OCI-LY3 (cell line): ENCODE data around the gene BFSP1.

Source experiments
- H2AFZ ChIP-seq: fragments of 200-600, 300-600 bp; shearing (Covaris generic); 2 replicates; pipeline ENCODE4 v1.6.0; 2014; ENCODE audit warnings: antibody characterized with exemption, low read depth, low read length
- H3K27ac ChIP-seq: fragments of 200-600, 300-600 bp; sonication (generic); 2 replicates; pipeline ENCODE4 v1.5.1; 2014; ENCODE audit warnings: mild to moderate bottlenecking, low read length, moderate library complexity, mixed read lengths
- H3K27me3 ChIP-seq: fragments of 200-600, 300-600 bp; sonication (generic); 2 replicates; pipeline ENCODE4 v1.6.1; 2014; ENCODE audit warnings: low read depth, low read length, mixed read lengths
- H3K36me3 ChIP-seq: fragments of 200-600, 300-600 bp; sonication (generic); replicated peaks from 2 replicates; pipeline ENCODE3; 2014; ENCODE audit warnings: low read depth, low read length, mixed read lengths
- H3K4me1 ChIP-seq: fragments of 300-600, 200-600 bp; sonication (generic); 2 replicates; pipeline ENCODE4 v1.6.1; 2014; ENCODE audit warnings: low read length, mixed read lengths
- H3K4me2 ChIP-seq: fragments of 200-600, 300-600 bp; sonication (generic); 2 replicates; pipeline ENCODE4 v1.6.1; 2014; ENCODE audit warnings: low read length, mixed read lengths
- H3K4me3 ChIP-seq: fragments of 300-600, 200-600 bp; sonication (generic); 2 replicates; pipeline ENCODE4 v1.5.1; 2014; ENCODE audit warnings: antibody characterized with exemption, mild to moderate bottlenecking, low read length, moderate library complexity
- H3K79me2 ChIP-seq: fragments of 300-600, 200-600 bp; shearing (Covaris generic); 2 replicates; pipeline ENCODE4 v1.6.1; 2014; ENCODE audit warnings: mild to moderate bottlenecking, low read length, mixed read lengths
- H3K9ac ChIP-seq: fragments of 300-600, 200-600 bp; shearing (Covaris generic); 2 replicates; pipeline ENCODE4 v1.6.0; 2014; ENCODE audit warnings: mild to moderate bottlenecking, low read length, moderate library complexity
- H3K9me3 ChIP-seq: fragments of 200-600, 300-600 bp; shearing (Covaris generic); 2 replicates; pipeline ENCODE4 v1.6.1; 2014; ENCODE audit warnings: low read length, mixed read lengths; ENCODE audit not compliant: insufficient read depth
- H4K20me1 ChIP-seq: fragments of 200-600, 300-600 bp; sonication (generic); 2 replicates; pipeline ENCODE4 v1.6.1; 2016; ENCODE audit warnings: low read length, mixed read lengths; ENCODE audit not compliant: insufficient read depth
- EZH2phosphoT487 ChIP-seq: fragments of 200-600 bp; shearing (Covaris generic); IDR thresholded peaks from 2 replicates; pipeline ENCODE4 v1.6.1; 2018; ENCODE audit warnings: antibody characterized with exemption, mixed run types, low read depth
- TF ChIP-seq, protein P1 (sequence below): fragments of 200-600, 300-600 bp; sonication (generic); IDR thresholded peaks from 2 replicates; pipeline ENCODE4 v1.5.1; 2014; ENCODE audit warnings: antibody characterized with exemption, low read length, low read depth

The BFSP1 gene

GRCh38 chr20:17543531-17544131, 12.5 kb upstream of the BFSP1 start:
- Histone ChIP-seq H3K36me3 (no peaks in the 10 kb centered on the region), H3K27me3 (peaks cover 86% of the 10 kb centered on the region), H3K9me3 (no peaks in the 10 kb centered on the region), H3K79me2 (no peaks in the 10 kb centered on the region), H3K4me1 (peaks cover 7% of the 10 kb centered on the region), H3K4me3 (no peak overlapping the region), H3K4me2 (no peak overlapping the region), H3K27ac (no peak overlapping the region), H3K9ac (no peak overlapping the region), H2AFZ (no peak overlapping the region), H4K20me1 (no peaks in the 10 kb centered on the region)
- no peak for TF ChIP-seq EZH2phosphoT487
- TF ChIP-seq, protein P1, sequence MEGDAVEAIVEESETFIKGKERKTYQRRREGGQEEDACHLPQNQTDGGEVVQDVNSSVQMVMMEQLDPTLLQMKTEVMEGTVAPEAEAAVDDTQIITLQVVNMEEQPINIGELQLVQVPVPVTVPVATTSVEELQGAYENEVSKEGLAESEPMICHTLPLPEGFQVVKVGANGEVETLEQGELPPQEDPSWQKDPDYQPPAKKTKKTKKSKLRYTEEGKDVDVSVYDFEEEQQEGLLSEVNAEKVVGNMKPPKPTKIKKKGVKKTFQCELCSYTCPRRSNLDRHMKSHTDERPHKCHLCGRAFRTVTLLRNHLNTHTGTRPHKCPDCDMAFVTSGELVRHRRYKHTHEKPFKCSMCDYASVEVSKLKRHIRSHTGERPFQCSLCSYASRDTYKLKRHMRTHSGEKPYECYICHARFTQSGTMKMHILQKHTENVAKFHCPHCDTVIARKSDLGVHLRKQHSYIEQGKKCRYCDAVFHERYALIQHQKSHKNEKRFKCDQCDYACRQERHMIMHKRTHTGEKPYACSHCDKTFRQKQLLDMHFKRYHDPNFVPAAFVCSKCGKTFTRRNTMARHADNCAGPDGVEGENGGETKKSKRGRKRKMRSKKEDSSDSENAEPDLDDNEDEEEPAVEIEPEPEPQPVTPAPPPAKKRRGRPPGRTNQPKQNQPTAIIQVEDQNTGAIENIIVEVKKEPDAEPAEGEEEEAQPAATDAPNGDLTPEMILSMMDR = no peak

- Histone ChIP-seq H3K27ac (no peak overlapping the region), H3K36me3 (no peaks in the 10 kb centered on the region), H3K4me3 (no peak overlapping the region), H3K27me3 (peaks cover 79% of the 10 kb centered on the region), H4K20me1 (no peaks in the 10 kb centered on the region), H3K9me3 (no peaks in the 10 kb centered on the region), H3K79me2 (no peaks in the 10 kb centered on the region), H3K9ac (no peak overlapping the region), H3K4me1 (peaks cover 13% of the 10 kb centered on the region), H3K4me2 (no peak overlapping the region), H2AFZ (no peak overlapping the region)
- TF ChIP-seq, protein P1 = no peak
- TF ChIP-seq EZH2phosphoT487 = no peak
Observed at GRCh38 chr20:17542993-17543412, 11.8 kb upstream of the BFSP1 start.

DNA sequence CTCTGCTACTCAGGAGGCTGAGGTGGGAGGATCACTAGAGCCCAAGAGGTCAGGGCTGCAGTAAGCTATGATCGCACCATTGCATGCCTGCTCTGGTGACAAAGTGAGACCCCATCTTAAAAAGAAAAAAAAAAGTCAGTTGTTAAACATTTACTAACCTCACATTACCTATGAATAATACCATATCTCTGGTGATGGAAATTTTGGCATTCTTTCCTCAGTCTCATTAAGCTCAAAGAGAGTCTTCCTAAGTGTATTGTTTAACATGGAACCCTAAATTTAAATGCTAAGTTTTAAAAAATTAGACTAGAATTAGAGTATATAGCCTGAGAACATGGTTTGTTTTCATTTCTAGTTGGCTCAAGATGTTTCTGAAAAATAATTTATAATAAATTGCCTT, 11.3 kb upstream of the BFSP1 start:
- no peaks in the 10 kb centered on the region for H3K79me2 ChIP-seq
- H3K9me3 ChIP-seq = no peaks in the 10 kb centered on the region
- no peak overlapping the region for H3K4me3 ChIP-seq
- H3K27ac ChIP-seq = no peak overlapping the region
- no peak overlapping the region for H3K9ac ChIP-seq
- H3K4me2 ChIP-seq = no peak overlapping the region
- no peaks in the 10 kb centered on the region for H3K36me3 ChIP-seq
- H2AFZ ChIP-seq = no peak overlapping the region
- peaks cover 19% of the 10 kb centered on the region for H3K4me1 ChIP-seq
- H4K20me1 ChIP-seq = no peaks in the 10 kb centered on the region
- no peak for TF ChIP-seq EZH2phosphoT487
- TF ChIP-seq, protein P1 = no peak
- peaks cover 80% of the 10 kb centered on the region for H3K27me3 ChIP-seq

DNA sequence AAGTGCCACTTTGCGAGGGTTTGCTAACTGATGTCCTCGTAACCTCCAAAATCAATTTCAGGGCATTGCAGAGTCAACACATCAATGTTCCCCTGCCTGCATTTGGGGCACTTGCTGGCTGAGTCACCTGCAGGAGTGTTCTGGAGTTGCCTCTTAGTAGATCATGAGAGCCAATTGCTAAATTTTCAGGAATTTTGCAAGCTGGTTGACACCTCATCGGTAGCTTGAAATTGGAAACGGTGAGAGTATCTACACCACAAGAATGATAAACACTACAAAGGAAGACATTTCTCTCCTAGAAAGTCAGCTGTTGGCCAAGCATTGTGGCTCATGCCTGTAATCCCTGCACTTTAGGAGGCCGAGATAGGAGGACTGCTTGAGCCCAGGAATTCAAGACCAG, 10.8 kb upstream of the BFSP1 start:
- no peak overlapping the region for H3K27ac ChIP-seq
- peaks cover 23% of the 10 kb centered on the region for H3K4me1 ChIP-seq
- no peaks in the 10 kb centered on the region for H3K36me3 ChIP-seq
- no peak overlapping the region for H3K4me3 ChIP-seq
- no peaks in the 10 kb centered on the region for H3K9me3 ChIP-seq
- H3K27me3 ChIP-seq = peaks cover 76% of the 10 kb centered on the region
- H3K79me2 ChIP-seq = no peaks in the 10 kb centered on the region
- no peak overlapping the region for H2AFZ ChIP-seq
- H3K4me2 ChIP-seq = no peak overlapping the region
- no peak overlapping the region for H3K9ac ChIP-seq
- no peaks in the 10 kb centered on the region for H4K20me1 ChIP-seq
- TF ChIP-seq, protein P1 = no peak
- TF ChIP-seq EZH2phosphoT487 = no peak
